ENCODE measurements around the gene SH3BP2.

SH3BP2 gene

DNA sequence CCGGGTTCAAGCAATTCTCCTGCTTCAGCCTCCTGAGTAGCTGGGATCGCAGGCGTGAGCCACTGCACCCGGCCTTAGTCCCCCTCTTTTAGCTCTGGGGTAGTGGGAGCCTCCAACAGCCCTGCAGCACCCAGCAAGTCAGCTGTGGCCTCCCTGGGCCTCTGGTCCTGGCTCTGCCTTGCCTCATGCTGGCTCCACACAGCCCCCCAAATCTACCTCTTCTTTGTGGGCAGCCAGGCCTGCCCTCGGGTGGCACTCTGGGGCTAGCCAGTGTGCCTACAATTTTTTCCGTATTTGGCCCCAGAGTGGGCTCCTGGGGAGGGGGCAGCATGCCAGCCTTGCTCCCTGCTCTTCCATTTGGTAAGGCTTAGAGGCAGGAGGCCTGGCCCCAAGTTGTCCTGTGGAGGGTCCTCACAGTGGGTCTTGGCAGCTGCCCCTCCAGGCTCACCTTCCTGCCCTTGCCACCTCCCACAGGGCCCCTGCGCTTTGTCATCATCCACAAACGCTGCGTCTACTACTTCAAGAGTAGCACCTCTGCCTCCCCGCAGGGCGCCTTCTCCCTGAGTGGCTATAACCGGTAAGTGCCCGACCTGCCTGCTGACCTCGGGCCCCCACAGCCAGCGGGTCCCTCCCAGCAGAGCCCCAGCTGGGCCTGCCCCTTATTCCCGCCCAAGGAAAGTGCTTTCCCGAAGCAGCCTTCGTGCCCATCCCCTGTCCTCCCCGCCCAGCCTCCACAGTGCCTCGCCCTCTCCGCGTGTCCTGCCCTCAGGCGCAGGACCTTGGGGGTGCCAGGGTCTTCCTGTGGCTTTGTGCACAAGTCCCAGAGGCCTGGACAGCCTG, 29.8 kb downstream of the SH3BP2 start:
- DNase-seq, result no peak

- no peak for DNase-seq
These were observed 30.4 kb downstream of the SH3BP2 start for GRCh38 chr4:2823301-2823670.

DNA sequence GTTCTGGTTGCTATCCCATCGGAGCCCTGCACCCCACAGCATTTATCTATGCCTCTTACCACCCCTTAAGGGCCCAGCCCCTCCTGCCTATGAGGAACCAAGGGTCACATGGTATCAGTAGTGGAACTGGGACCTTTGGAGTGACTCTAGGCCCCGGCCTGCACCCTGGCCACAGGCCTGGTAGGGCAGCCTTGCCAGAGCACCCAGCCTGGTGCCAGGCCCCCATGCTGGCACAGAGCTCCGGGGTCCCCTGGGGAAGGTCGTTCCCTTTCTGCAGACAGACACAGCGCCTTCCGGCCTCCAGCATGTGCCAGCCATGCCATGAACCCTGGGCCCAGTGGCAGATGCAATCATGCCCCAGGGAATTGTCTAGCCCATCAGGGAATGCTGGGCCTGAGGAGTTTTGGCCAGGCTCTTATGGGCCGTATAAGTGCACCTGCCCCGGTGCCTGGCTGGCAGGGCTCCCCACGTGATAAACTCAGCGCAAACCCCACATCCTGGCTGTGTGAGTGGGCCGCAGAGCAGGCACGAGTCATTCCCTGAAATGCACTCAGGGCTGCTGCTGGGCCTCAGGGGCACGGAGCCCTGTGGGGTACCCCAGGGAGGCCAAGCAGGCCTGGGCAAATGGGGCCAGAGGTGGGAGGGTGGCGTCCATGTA, 30.9 kb downstream of the SH3BP2 start:
- no peak for DNase-seq

GRCh38 chr4:2824329-2824835, 31.5 kb downstream of the SH3BP2 start:
- DNase-seq, result no peak

GRCh38 chr4:2824836-2825381, 32.0 kb downstream of the SH3BP2 start:
- no peak for DNase-seq

DNA sequence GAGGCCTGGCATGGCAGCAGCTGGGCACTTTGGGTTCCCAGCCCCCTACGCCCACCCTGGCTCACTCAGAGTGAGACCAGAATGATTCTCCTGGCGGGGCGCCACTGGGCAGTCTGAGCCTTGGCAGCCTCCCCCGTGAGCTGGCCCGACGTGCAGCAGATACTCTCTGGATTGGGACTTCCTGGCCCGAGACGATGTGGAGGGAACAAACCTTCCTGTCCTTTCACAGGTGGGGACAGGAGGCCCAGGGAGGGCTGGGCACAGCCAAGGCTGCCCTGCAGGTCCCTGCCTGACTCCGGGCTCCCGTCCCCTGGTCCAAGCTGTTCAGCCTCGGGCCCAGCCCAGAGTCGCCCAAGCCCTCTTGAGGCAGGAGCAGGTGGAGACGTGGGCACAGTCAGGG, 32.9 kb downstream of the SH3BP2 start:
- no peak for DNase-seq

- DNase-seq, result no peak
These were observed 34.4 kb downstream of the SH3BP2 start for GRCh38 chr4:2827071-2827873.

- no peak for DNase-seq
These were observed 35.2 kb downstream of the SH3BP2 start for GRCh38 chr4:2827874-2828751.

DNA sequence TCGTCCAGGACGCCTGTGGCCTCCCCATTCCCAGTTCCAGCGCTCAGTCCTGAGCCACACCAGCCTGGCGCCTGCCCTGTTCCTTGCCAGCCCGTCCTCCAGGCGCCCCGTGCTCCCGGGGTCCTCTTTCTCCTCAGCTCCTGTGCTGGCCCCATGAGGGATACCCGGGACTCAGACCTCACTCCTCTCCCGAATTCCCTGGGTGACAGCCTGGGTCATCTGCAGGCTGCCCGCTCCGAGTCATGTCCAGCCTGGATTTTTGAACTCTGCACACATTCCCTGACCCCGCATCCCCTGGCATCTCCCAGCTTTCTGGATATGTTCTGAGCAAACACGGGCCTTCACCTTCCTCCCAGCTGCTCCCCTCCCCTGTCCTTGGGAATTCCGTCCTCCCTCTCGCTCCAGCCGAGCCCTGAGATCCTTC, 35.9 kb downstream of the SH3BP2 start:
- no peak for DNase-seq

DNA sequence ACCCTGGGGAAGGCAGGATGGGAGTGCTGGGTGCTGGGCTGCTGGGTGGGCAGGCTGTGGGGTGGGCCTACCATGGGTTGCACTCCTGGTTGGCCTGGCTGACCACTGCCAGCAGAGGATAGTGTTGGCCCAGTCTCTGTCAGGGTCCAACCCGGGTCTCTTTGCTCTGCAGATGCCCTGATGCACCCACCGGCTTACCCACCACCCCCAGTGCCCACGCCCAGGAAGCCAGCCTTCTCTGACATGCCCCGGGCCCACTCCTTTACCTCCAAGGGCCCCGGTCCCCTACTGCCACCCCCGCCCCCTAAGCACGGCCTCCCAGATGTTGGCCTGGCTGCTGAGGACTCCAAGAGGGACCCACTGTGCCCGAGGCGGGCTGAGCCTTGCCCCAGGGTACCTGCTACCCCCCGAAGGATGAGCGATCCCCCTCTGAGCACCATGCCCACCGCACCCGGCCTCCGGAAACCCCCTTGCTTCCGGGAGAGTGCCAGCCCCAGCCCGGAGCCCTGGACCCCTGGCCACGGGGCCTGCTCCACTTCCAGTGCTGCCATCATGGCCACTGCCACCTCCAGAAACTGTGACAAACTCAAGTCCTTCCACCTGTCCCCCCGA, 36.5 kb downstream of the SH3BP2 start:
- no peak for DNase-seq

DNA sequence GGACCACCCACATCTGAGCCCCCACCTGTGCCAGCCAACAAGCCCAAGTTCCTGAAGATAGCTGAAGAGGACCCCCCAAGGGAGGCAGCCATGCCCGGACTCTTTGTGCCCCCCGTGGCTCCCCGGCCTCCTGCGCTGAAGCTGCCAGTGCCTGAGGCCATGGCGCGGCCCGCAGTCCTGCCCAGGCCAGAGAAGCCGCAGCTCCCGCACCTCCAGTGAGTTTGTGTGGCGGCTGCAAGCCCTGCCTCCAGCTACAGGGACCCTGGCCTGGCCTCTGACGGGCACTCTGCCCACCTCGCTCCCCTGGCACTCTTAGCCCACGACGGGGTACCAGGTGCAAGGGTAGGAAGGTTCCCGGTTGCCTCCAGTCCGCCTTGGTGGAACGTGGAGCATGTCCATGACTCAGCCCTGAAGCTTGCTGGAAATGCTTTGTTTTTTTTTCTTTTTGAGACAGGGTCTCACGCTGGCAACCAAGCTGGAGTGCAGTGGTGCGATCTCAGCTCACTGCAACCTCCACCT, 37.1 kb downstream of the SH3BP2 start:
- no peak for DNase-seq

- no peak for DNase-seq
These were observed 38.0 kb downstream of the SH3BP2 start for GRCh38 chr4:2830632-2831610.

DNA sequence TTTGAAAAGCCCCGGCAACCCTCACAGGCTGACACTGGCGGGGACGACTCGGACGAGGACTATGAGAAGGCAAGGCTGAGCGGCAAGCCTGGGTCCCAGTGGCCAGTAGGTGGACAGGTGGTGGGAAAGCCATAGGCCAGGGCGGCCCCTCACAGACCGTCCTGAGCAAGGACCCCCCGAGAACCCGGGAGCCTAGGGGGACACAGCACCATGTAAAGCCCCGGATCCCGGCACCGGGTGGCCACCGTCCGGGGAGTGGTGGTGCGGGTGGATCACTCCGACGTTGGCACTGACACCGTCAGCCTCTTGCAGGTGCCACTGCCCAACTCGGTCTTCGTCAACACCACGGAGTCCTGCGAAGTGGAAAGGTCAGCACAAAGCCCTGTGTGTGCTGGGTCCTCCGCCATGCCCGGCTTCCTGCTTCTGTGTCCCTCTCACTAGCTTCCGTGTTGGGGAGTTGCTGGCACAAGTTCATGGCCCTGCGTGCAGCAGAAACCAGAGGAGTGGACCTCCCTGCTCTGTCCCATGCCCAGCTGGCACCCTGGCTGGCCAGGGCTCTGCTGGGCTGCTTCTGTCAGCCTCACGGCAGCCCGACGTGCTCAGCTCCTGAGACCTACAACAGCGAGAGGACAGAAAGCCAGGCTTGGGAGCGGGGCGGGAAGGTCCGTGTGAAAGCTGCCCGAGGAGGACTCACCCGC, 38.9 kb downstream of the SH3BP2 start:
- no peak for DNase-seq

GRCh38 chr4:2832309-2832980, 39.6 kb downstream of the SH3BP2 start:
- no peak for DNase-seq

- DNase-seq, result no peak
These were observed 40.2 kb downstream of the SH3BP2 start for GRCh38 chr4:2832981-2833670.

DNA sequence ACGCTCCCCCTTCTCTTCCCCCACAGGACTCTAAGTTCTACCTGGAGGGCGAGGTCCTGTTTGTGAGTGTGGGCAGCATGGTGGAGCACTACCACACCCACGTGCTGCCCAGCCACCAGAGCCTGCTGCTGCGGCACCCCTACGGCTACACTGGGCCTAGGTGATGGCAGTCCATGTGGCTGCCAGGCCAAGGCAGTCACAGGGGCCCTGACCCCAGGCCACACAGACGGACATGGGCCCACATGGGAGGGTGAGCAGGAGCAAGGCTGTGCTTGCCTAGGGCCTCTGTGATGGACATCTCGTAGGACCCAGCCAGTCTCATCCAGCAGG, 40.8 kb downstream of the SH3BP2 start:
- DNase-seq, result no peak

DNA sequence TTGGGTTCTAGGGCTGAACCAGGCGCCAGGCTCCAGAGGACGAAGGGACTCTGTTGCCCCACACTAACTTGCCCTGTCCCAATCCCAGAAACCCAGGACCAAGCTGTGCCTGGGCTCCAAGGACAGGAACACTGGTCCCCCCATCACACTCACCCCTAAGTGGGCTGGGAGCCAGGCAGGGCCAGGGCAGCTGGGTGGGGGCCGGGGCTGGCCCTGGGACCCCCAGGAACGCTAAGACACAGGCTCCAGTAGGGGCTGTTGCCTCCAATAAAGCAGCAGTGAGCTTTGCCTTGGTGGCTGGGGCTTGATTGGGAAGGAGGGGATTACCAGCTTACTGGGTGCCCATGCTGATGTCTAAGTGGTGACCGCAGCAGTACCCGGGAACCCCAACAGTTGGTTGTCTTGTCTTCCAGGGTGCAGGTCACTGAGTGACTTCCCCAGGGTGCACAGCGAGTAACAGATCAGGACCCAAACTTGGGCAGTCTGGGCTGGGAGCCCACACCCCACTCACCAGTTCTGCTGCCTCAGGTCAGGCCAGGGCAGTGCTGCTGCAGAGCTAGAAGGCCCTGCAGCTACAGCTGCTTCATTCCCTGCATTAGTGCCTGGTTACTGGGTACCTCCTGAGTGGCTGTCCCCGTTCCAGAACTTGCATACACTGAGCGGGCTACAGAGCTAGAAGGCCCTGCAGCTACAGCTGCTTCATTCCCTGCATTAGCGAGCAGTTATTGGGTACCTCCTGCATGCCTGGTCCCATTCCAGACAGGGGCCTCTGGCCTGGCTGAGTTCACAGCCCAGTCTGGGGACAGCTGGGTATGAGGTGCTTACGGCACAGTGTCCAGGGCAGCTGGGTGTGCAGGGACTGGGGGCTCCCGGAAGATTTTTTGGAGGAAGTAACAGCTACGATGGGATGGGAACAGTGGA, 41.4 kb downstream of the SH3BP2 start:
- no peak for DNase-seq

All from activated naive CD4-positive, alpha-beta T cell (primary cell).